H1 (cell line): Measurements from ENCODE around the gene UCN3.

Source experiments
- BACH1 ChIP-seq: IDR thresholded peaks from 2 replicates; pipeline ENCODE4 v1.6.1; 2012; ENCODE audit warnings: low read length, improper control_type of control experiment
- BRCA1 ChIP-seq: IDR thresholded peaks from 2 replicates; pipeline ENCODE4 v1.6.1; 2012; ENCODE audit warnings: low read depth, low read length, improper control_type of control experiment
- EZH2 ChIP-seq: fragments of 200-600 bp; sonication (generic); IDR thresholded peaks from 2 replicates; pipeline ENCODE4 v1.7.1; 2012; ENCODE audit warnings: low read depth, mild to moderate bottlenecking, moderate library complexity, low read length, inconsistent platforms; ENCODE audit not compliant: severe bottlenecking
- HDAC6 ChIP-seq: IDR thresholded peaks from one replicate; pipeline ENCODE4 v1.7.1; 2012; ENCODE audit warnings: low read depth, mild to moderate bottlenecking, inconsistent platforms, low read length, moderate library complexity
- KDM5A ChIP-seq: fragments of 200-600 bp; IDR thresholded peaks from 2 replicates; pipeline ENCODE4 v1.7.1; 2012; ENCODE audit warnings: mild to moderate bottlenecking, low read length, inconsistent platforms, mixed read lengths
- NRF1 ChIP-seq: IDR thresholded peaks from 2 replicates; pipeline ENCODE4 v1.6.1; 2011; ENCODE audit warnings: mild to moderate bottlenecking, low read depth, low read length, improper control_type of control experiment
- POLR2A ChIP-seq, 2 experiments: IDR thresholded peaks; 1 replicate in 1 of 2; 2 replicates in 1 of 2; pipeline ENCODE4 v1.6.1; 2011; ENCODE audit warnings: low read depth in 2 of 2, low read length in 2 of 2, mild to moderate bottlenecking in 2 of 2; ENCODE audit errors: control extremely low read depth in 1 of 2
- POLR2AphosphoS5 ChIP-seq: IDR thresholded peaks from 2 replicates; pipeline ENCODE4 v1.6.1; 2011; ENCODE audit warnings: low read depth, low read length
- RFX5 ChIP-seq: IDR thresholded peaks from 2 replicates; pipeline ENCODE4 v1.6.1; 2011; ENCODE audit warnings: low read depth, low read length, improper control_type of control experiment, borderline replicate concordance
- ZNF274 ChIP-seq: IDR thresholded peaks from 2 replicates; pipeline ENCODE4 v1.7.0; 2012; ENCODE audit warnings: low read length, borderline replicate concordance; ENCODE audit errors: extremely low read depth
- TF ChIP-seq, protein P1 (sequence below), 3 experiments: IDR thresholded peaks; 1 replicate in 2 of 3; 2 replicates in 1 of 3; pipeline versions ENCODE4 v1.5.1 to v1.6.1; 2011; ENCODE audit warnings: low read length in 3 of 3, mild to moderate bottlenecking in 3 of 3, inconsistent platforms in 2 of 3, low read depth in 1 of 3, moderate library complexity in 1 of 3; ENCODE audit not compliant: insufficient read depth in 1 of 3; ENCODE audit errors: control extremely low read depth in 1 of 3
- TF ChIP-seq, protein P2 (sequence below): IDR thresholded peaks from 2 replicates; pipeline ENCODE4 v1.6.1; 2011; ENCODE audit warnings: low read depth, mild to moderate bottlenecking, low read length; ENCODE audit not compliant: insufficient read depth

DNA sequence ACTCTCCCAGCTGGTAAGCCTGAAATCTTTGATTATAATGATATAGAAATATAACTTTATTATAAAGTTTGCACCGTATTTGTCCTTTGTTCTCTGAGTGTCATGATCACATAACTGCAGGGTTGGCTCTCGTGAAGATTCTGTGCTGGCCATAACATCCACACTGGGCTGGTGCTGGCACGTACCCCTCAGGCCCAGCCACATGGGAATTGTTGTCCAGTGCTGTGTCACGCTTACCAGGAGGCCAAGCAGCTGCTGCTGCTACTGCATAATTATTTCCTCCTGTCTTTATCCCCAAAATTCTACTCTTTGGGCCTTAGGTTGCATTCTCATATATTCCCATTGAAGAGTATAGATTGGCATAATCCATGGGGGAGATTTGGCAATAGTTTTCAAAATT, 20.8 kb upstream of the UCN3 start:
- TF ChIP-seq, protein P1, sequence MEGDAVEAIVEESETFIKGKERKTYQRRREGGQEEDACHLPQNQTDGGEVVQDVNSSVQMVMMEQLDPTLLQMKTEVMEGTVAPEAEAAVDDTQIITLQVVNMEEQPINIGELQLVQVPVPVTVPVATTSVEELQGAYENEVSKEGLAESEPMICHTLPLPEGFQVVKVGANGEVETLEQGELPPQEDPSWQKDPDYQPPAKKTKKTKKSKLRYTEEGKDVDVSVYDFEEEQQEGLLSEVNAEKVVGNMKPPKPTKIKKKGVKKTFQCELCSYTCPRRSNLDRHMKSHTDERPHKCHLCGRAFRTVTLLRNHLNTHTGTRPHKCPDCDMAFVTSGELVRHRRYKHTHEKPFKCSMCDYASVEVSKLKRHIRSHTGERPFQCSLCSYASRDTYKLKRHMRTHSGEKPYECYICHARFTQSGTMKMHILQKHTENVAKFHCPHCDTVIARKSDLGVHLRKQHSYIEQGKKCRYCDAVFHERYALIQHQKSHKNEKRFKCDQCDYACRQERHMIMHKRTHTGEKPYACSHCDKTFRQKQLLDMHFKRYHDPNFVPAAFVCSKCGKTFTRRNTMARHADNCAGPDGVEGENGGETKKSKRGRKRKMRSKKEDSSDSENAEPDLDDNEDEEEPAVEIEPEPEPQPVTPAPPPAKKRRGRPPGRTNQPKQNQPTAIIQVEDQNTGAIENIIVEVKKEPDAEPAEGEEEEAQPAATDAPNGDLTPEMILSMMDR (IDR thresholded peaks at IDR 0.05; ENCODE audit: control extremely low read depth in 1 of 3, insufficient read depth in 1 of 3, low read depth in 1 of 3, low read length in 3 of 3), result no peak
- TF ChIP-seq HDAC6 (no peak), POLR2AphosphoS5 (no peak), ZNF274 (no peak), BACH1 (no peak), BRCA1 (no peak), KDM5A (no peak), RFX5 (no peak), EZH2 (no peak), NRF1 (no peak), POLR2A (IDR thresholded peaks at IDR 0.05; ENCODE audit: control extremely low read depth in 1 of 2, low read depth in 2 of 2, low read length in 2 of 2) (no peak)
- TF ChIP-seq, protein P2, sequence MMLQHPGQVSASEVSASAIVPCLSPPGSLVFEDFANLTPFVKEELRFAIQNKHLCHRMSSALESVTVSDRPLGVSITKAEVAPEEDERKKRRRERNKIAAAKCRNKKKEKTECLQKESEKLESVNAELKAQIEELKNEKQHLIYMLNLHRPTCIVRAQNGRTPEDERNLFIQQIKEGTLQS, result no peak
